HG03175 (cell line): ENCODE results near the gene AQP3.
"Not testable (repeated sequence)": the region's sequence is repeated elsewhere in the genome, so short reads cannot be mapped to it uniquely, and the experiment has no call there.

Experiments
- ATAC-seq: cut with Tn5 transposase; IDR thresholded peaks from one replicate; pipeline ENCODE4 v1.9.1; 2021; ENCODE audit warnings: mild to moderate bottlenecking, moderate library complexity; ENCODE audit not compliant: unreplicated experiment

Gene AQP3

DNA sequence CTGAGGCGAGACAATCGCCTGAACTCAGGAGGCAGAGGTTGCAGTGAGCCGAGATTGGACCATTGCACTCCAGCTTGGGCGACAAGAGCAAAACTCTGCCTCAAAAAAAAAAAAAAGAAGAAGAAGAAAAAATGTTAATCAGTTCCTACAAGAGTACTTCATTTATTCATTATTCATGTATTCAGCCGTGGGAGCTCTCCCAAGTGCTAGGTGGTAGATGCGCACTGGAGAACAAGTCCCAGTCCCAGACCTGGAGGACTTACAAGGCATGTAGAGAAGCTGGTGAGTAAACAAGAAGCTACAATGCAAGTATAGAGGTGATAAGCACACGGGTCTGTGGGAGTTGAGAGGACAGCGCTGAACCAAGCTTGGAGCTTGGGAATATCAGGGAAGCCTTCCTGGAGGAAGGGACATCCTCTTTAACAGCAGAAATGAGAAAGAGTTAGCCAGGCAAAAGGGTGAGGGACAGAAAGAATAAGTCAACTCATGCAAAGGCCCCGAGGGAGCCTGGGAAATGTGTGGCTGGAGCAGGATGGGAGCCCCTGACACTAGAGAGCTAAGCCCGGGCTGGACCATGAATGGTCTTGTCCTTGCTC, 27.6 kb downstream of the AQP3 start:
- no peak for ATAC-seq

DNA sequence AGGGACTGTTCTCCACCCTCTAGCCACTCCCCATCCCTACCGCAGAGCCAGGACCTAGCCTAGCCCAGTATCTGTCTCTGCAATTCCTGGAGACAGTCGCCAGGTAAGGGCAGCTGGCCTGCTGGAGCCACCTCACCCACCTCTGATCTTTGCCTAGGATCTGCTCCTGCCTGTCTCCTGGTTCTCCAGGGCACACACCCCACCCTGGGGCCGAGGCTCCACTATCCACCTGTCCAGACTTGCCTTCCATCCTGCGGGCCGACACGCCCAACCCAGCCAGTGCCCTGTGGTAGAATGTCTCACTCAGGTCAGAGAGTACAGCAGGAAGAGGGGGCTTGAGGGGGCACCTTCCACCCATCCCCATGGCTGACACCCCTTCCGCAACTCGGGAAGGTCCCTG, 29.3 kb downstream of the AQP3 start:
- ATAC-seq, result no peak

DNA sequence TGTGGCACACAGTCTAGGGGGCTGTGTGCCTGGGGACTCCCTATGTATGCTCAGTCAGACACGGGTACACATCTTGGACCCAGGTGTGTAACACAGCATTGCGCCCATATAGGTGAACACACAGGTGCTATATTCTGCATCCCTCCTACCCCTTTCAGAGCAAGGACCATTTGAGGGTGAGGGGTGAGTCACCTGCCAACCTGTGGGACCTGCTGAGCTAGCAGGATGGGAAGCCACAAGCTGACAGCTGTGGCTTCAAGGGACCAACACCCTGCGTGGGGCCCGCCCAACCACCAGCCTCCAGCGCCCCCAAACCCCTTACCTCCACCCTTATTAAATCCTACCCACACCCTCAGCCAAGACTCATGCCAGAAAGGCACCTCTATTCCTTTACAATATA, 30.4 kb downstream of the AQP3 start:
- ATAC-seq, result no peak

DNA sequence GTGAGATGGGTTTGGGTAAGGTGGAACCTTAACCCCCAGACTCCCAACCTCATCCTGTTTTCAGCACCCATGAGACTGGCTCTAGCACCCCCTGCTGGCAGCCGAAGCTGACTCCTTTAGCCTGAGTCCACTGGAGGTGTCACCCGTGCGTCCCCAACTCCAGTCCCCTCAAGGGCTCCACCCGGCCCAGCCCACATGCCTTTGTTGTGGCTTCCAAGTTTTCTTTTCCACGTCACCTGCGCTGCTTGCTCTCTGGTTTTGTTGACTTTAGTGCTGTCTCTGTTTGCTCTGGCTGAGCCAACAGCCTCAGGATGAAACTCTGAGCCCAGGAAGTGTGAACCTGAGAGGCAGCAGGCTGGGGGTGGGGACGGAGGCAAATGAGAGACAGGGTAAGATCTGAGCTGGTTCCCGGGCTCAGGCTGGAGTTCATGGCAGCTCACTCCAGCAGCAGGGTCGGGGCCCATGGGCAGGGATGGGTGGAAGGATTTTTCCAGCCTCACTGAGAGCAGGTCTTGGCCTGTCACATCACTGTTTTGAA, 31.8 kb downstream of the AQP3 start:
- no peak for ATAC-seq

DNA sequence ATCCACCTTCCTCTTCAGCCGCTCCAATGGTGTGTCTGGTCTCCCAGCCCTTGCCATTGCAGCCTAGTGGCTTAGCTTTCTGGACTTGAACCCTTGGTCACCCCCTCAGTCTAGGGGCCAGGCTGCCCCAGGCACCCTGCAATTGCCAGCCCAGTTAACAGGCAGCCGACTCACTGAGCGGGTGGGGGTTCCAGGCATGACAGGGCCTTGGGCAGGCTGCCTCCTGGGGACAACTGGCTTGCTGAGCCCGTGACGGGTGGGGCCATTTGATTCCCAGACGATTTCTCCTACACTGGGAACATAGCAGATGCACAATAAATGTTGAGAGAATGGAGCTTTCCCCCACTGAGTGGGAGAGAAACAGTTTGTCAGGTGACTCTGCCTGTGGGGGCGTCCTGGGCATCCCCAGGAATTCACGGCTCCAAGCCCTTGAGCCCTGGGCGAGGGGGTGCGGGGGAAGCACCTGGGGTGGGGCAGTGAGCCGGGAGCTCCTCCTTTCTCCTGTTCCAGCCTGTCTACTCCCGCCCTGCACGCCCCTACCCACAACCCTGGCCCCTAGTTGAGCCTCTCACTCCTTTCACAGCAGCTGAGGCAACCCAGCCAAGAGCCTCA, 32.4 kb downstream of the AQP3 start:
- ATAC-seq, result no peak

DNA sequence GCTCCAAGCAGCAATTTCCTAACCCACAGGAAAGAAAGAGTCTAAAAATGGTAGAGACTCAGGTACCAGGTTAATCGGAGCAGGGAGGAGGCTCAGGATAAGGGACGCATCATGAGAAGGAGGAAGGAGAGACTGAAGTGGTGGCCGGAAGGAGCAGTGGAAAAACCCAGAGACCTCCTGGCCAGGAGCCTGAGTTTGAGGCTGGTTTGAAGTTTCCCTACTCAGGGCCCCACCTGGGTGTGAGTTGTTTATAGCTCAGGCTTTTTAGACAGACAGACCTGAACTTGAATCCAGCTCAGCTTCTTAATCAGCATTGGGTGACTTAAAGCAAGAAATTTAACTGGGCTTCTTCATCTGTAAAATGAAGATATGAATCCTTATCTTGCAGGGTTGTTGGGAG, 33.1 kb downstream of the AQP3 start:
- no peak for ATAC-seq

GRCh38 chr9:33408087-33408486, 39.3 kb downstream of the AQP3 start:
- no peak for ATAC-seq

GRCh38 chr9:33407061-33407460, 40.3 kb downstream of the AQP3 start:
- no peak for ATAC-seq

DNA sequence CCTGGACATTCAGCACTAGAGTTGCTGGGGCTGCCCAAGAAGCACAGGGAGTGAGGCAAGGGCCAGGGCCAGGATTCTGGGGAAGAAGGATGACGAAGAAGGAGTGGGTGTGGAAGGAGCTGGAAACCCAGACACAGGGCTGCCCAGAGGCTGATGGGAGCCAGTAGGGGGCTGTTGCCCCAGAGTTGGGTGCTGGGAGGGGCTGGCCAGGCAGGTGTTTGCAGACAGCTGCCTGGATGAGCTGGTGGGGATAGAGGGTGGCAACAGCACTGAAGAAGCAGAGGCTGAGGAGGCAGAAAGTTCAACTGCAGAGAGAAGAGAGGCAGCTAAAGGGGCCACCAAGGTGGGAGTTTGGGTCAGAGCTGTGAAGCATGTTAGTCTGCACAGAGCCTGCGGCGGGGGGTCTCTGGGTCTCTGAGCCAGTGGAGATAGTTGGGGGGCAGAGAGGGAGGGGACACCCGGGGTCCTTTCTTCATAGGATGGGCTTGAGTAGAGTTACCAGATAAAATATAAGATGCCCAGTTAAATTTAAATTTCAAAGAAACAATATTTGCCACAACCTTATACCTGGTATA, 42.5 kb downstream of the AQP3 start:
- ATAC-seq, result no peak

DNA sequence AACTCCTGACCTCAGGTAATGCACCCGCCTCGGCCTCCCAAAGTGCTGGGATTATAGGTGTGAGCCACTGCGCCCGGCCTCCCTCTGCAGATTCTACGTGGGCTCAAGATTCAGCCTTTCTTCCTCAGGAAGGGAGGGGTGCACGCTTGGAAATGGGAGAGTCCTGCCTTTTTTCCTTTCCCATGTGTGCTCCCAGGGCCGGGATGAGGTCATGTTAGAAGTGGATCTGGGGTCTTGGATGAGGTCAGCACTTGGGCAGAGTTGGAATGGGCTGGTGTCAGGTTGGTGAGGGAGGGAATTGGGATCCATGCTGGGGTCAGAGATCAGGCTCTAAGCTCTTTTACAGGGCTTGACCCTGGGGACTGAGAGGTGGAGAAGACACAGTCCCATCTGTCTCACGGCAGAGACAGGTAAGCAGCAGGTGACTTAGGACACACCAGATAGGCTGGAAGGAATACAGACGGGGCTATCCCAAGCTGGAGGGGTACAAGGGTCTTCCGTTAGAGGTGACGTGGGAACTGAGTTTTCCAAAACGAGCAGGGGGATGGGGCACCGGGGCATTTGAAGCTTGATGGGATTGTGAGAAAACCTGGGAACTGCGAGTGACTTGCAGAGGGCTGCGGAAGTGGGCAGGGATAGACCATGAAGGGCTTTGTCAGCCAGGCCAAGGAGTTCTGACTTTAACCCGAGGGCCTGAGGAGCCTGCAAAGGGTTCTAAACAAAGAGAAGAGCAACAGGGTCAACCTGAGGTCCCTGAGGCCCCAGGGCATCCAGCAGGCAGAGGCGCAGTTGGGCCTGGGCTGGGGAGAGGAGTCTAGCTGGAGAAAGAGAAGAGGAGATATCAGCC, 43.2 kb downstream of the AQP3 start:
- no peak for ATAC-seq

DNA sequence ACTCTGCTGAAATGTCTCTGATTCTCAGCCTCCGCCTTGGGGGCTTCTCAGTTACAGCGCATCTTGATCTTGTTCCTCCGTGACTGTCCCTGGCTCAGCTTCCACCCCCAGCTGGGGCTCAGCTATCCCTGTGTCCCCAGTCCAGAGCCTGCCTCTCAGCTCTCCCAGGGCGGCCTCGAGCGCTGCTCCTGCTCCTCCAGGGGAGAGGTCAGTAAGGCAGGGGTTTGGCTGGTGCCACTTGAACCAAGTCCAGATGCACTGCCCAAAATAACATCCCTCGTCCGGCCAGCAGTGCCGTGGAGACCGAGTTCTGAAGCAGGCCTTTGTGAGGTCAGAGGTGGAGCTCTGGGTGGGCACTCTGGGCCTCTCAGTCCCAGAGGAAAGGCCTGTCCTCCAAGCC, 45.0 kb downstream of the AQP3 start, which contains the start of gene AQP7:
AQP7 (minus strand) TSS at position 198 of the 400 bp plus-strand sequence. CDS start 1,306 bp downstream, outside the sequence.
- ATAC-seq, result not testable (repeated sequence)

DNA sequence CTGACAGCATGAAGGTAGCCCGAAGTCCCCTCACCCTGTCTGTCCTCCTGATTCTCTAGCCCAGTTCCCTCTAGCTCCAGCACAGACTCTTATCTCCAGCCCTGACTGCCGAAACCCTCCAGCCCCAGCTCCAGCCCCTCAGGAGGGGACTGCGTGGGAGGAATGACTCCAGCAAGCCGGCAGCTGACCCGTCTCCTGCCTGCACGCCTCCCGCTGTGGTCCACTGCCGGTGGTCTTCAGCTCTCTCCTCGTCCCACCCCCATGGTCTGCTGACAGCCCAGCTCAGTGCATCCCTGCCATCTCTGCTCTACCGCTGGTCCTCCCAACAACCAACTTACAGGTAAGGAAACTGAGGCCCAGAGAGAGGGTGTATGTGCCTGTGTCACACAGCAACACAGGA, 45.6 kb downstream of the AQP3 start:
- not testable (repeated sequence) for ATAC-seq

DNA sequence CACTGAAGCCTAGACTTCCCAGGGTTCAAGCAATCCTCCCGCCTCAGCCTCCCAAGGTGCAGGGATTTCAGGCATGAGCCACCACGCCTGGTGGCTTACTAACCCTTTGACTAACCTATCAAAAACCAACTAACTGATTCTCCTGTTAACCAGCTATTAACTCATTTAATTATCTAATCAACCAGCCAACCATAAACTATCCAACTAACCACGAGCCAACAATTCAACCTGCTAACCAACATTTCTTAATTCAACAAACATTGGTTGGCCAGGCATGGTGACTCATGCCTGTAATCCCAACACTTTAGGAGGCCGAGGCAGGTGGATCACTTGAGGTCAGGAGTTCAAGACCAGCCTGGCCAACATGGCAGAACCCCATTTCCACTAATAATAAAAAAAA, 48.3 kb downstream of the AQP3 start:
- ATAC-seq, result not testable (repeated sequence)

DNA sequence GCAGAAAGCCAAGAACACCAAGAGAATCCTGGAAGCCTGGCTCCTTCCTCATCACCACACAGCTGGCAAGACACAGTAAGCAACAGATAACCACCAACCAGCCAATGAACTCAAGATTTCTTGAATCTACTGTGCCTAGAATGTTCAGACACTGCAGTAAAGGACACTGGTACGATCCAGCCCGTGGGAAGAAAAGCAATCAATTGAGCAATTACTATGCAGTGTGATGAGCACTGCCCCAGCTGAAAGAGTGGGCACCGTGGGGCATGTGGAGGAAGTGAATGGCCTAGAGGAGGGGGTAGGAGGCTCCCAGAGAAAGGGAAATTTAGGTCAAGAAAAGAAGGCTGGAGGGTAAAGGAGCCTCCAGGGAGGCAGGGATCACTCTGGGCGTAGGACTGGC, 49.6 kb downstream of the AQP3 start:
- not testable (repeated sequence) for ATAC-seq

DNA sequence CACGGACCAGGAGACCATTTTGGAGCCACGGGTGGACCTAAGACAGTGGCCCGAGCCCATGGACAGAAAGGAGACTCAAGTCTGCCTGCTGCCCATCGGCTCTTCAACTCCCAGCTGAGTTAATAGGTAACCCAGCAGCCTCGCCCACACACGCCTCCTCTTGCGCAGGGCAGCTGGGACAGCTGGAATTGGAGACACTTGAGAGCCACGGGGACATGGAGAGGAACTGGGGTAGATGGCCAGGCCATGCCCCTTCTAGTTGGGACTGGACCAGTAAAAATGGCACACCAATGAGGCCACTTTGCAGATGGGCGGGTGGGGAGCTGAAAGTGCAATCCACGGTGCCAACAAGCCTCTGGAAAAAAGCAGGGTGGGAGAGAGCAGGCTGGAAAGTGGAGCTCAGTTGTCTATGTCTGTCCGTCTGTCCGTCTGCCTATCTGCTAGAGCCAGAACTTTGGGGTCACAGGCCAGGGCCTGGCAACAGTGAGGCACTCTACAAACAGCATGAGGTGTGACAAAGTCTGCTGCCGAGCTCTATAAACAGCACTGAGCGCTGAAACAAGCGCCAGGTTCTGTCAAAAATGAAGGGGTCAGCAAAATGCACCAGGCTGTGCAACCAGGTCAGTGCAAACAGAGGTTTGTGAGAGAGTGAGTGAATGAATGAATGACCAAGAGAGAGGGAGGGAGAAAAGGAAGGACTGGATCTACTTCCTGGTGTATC, 52.1 kb downstream of the AQP3 start:
- ATAC-seq, result not testable (repeated sequence)

GRCh38 chr9:33393986-33394385, 53.4 kb downstream of the AQP3 start:
- ATAC-seq, result not testable (repeated sequence)

GRCh38 chr9:33393581-33393980, 53.8 kb downstream of the AQP3 start:
- no peak for ATAC-seq

DNA sequence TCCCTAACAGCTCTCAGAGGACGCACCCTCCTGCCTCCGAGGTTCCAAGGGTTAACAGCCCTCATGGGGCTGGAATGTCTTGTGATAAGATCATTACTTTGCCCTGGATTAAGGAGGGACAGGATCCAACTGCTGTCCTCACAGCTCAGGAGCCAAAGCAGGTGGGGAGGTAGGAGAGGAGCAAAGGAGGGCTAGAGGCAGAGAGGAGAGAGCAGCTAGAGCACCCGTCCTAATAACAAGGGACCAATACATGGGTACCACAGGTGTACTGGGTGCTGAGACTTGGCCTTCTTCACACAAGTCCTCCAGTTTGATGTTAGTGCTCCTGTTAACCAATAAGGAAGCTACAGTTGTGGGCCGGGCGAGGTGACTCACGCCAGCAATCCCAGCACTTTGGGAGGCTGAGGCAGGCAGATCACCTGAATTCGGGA, 54.8 kb downstream of the AQP3 start:
- not testable (repeated sequence) for ATAC-seq
